HUES48 (cell line): ENCODE data around the gene NTMT1.

Source experiments
- H3K27ac ChIP-seq: one replicate; pipeline ENCODE4 v1.7.0; 2013; ENCODE audit warnings: low read depth, low read length, inconsistent platforms
- H3K27me3 ChIP-seq: 2 replicates; pipeline ENCODE4 v1.6.1; 2013; ENCODE audit warnings: mild to moderate bottlenecking, low read length; ENCODE audit not compliant: control insufficient read depth, insufficient read depth
- H3K36me3 ChIP-seq: 2 replicates; pipeline ENCODE4 v1.6.1; 2013; ENCODE audit warnings: low read length; ENCODE audit not compliant: control insufficient read depth, insufficient read depth
- H3K4me1 ChIP-seq: 2 replicates; pipeline ENCODE4 v1.6.1; 2013; ENCODE audit warnings: mild to moderate bottlenecking, low read length; ENCODE audit not compliant: control insufficient read depth, insufficient read depth
- H3K4me3 ChIP-seq: 2 replicates; pipeline ENCODE4 v1.5.1; 2013; ENCODE audit warnings: mild to moderate bottlenecking, low read depth, low read length
- H3K9ac ChIP-seq: 2 replicates; pipeline ENCODE4 v1.6.1; 2013; ENCODE audit warnings: mild to moderate bottlenecking, low read depth, low read length, moderate library complexity
- H3K9me3 ChIP-seq: 2 replicates; pipeline ENCODE4 v1.6.1; 2013; ENCODE audit warnings: low read length; ENCODE audit not compliant: control insufficient read depth, insufficient read depth

The NTMT1 gene, protein sequence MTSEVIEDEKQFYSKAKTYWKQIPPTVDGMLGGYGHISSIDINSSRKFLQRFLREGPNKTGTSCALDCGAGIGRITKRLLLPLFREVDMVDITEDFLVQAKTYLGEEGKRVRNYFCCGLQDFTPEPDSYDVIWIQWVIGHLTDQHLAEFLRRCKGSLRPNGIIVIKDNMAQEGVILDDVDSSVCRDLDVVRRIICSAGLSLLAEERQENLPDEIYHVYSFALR

DNA sequence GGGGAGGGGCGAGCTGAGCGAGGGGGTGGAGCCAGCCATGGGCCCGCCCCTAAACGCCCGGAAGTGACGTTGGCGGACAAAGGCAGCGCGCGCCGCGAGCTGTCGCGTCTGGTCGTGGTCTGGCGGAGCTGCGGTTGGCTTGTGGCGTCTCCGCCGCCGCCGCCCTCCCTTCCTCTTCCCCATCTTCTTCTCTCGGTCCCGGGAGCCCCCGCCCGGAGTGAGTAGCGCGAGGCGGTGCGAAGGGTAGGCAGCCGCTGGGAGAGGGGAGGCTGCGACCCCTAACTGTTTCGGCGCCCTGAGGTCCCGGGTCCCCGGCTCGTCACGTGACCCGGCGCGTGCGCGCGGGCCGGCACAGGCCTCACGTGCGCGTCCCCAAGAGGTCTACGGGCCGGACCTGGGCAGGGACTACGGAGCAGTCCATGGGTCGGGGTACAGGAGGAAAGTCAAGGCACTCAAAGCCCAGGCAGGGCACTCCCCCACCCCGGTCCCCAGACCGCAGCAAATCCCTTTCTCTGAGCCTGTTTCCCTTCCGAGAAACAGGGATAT lies at the start of gene NTMT1:
TSS of gene NTMT1 (plus strand) at position 85 of the 546 bp plus-strand sequence. CDS start 6,541 bp downstream, outside the sequence.
- peak within 1 kb of the TSS; percentile 94 for H3K9ac ChIP-seq
- H3K4me1 ChIP-seq: peaks cover 13% of the 10 kb centered on the region; the same call in 1 of the 2 replicates
- peak within 1 kb of the TSS; percentile 93 for H3K27ac ChIP-seq
- H3K9me3 ChIP-seq: no peaks in the 10 kb centered on the region
- peaks cover 20% of the 10 kb centered on the region; the same call in 1 of the 2 replicates for H3K36me3 ChIP-seq
- peaks cover 9% of the 10 kb centered on the region for H3K27me3 ChIP-seq
- peak within 1 kb of the TSS; percentile 90 for H3K4me3 ChIP-seq

DNA sequence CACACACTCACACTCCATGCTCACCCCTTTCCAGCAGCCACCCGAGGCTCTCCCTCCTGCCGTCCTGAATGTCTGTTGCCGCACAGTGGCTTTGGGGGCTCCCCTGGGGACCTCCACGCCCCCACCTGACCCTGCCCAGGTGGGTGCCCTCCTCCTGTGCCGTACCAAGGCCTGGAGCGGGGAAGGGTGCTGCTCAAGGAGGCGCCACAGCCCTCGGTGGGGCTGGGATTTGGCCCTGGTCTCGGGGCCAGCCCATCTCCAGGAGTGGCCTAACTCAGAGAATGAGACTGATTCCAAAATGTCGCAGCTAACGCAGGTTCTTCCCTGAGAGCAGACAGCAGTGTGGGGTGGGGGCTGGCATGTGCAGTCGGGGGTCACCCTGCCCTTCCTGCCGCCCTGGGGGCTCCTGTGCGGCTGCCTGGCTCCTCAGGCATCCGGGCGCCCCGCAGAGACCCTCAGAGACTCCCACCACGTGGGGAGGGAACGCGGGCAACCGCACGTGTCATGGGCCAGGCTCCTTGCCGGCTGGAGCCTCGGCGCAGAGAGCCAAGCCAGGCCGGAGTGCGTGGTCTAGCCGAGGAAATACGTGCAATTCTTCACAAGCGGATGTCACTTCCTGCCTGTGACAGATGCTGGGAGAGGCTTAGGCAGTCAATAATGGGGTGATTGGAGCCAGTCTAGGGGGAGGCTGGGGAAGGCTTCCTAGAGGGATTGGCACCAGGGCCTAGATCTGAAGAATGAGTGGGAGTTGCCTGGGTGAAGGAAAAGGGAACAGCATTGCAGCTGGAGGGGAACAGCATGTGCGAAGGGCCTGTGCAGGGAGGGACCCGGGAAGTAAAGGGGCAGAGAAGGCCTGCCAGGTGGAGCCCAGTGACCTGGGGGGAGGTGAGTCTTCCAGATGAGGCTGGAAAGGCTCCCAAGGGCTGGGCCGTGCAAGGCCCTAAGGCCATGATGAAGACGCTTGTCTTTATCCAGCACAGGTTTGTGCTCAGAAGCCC lies 49.1 kb upstream of the NTMT1 start:
- Histone ChIP-seq H3K27me3 (no peaks in the 10 kb centered on the region), H3K4me3 (no peak overlapping the region), H3K9ac (no peak overlapping the region), H3K36me3 (no peaks in the 10 kb centered on the region), H3K27ac (no peak overlapping the region), H3K9me3 (no peaks in the 10 kb centered on the region), H3K4me1 (no peaks in the 10 kb centered on the region)

- H3K27me3 ChIP-seq: no peaks in the 10 kb centered on the region
- H3K4me1 ChIP-seq: peaks cover 2% of the 10 kb centered on the region; the same call in 1 of the 2 replicates
- H3K9me3 ChIP-seq: no peaks in the 10 kb centered on the region
- H3K9ac ChIP-seq: no peak overlapping the region
- H3K4me3 ChIP-seq: no peak overlapping the region
- H3K27ac ChIP-seq: no peak overlapping the region
- H3K36me3 ChIP-seq: no peaks in the 10 kb centered on the region
These were observed 46.7 kb upstream of the NTMT1 start for GRCh38 chr9:129579294-129579693.

DNA sequence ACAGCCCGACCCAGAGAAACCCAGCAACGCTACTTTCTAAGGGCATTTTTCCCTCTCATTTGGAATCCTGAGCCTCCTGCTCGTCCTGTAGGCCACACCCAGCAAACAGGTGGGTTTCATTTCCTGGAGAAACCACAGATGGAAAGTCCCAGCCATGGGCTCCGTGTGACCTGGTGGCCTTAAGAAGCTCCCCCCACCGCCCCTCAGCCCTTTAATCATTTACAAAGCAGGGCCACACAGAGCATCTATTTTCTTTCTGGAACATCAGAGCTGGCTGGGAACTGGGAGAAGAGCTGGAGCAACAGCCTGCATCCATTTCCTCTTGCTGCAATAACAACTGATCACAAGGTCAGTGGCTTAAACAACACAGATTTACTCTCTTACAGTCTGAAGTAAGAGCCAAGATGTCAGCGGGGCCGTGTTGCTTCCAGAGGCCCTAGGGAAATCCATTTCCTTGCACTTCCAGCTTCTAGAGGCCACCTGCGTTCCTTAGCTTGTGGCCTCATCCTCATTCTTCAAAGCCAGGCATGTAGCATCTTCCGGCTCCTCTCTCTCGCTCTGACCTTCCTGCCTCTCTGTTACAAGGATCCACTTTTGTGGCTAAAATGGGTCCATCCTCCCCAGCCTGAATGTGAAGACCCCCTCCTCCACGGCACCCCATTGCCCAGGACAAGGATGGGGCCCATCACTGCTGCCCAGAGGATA lies 45.6 kb upstream of the NTMT1 start:
- no peak overlapping the region for H3K9ac ChIP-seq

GRCh38 chr9:129581505-129582189 lies 44.3 kb upstream of the NTMT1 start:
- Histone ChIP-seq H3K9ac (no peak overlapping the region), H3K9me3 (no peaks in the 10 kb centered on the region), H3K4me3 (no peak overlapping the region), H3K4me1 (peaks cover 3% of the 10 kb centered on the region; the same call in 1 of the 2 replicates), H3K36me3 (no peaks in the 10 kb centered on the region), H3K27me3 (no peaks in the 10 kb centered on the region), H3K27ac (no peak overlapping the region)

More for the DNA sequence above, 45.6 kb upstream of the NTMT1 start:
- Histone ChIP-seq H3K27me3 (no peaks in the 10 kb centered on the region), H3K27ac (no peak overlapping the region), H3K4me3 (no peak overlapping the region), H3K36me3 (no peaks in the 10 kb centered on the region), H3K4me1 (peaks cover 3% of the 10 kb centered on the region; the same call in 1 of the 2 replicates), H3K9me3 (no peaks in the 10 kb centered on the region)

DNA sequence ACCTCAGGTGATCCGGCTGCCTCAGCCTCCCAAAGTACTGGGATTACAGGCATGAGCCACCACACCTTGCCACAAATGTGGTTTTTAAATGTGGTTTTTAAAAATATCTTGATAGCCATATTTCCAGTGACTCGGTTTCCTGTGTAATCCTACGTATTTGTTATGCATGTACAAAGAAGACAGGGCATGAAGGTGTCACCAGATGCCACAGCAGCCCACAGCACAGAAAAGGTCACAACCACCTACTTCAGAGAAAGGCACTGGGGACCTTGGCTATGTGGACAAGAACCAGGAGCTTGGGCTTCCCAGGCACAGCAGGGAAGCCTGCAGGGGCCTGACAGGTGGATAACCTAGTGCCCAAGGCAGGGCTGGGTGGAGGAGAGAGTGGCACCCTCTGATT lies 43.1 kb upstream of the NTMT1 start:
- Histone ChIP-seq H3K27ac (no peak overlapping the region), H3K9me3 (no peaks in the 10 kb centered on the region), H3K36me3 (no peaks in the 10 kb centered on the region), H3K9ac (no peak overlapping the region), H3K27me3 (no peaks in the 10 kb centered on the region), H3K4me1 (peaks cover 3% of the 10 kb centered on the region; the same call in 1 of the 2 replicates), H3K4me3 (no peak overlapping the region)

- H3K27ac ChIP-seq: no peak overlapping the region
- H3K9ac ChIP-seq: no peak overlapping the region
These were observed 42.5 kb upstream of the NTMT1 start for GRCh38 chr9:129583308-129584038.

GRCh38 chr9:129584136-129584535 lies 41.8 kb upstream of the NTMT1 start:
- Histone ChIP-seq H3K9me3 (no peaks in the 10 kb centered on the region), H3K9ac (no peak overlapping the region), H3K27ac (no peak overlapping the region), H3K27me3 (no peaks in the 10 kb centered on the region; the same call in 1 of the 2 replicates), H3K36me3 (no peaks in the 10 kb centered on the region), H3K4me3 (no peak overlapping the region), H3K4me1 (peaks cover 3% of the 10 kb centered on the region; the same call in 1 of the 2 replicates)

More at GRCh38 chr9:129583308-129584038, 42.5 kb upstream of the NTMT1 start:
- Histone ChIP-seq H3K4me1 (peaks cover 3% of the 10 kb centered on the region; the same call in 1 of the 2 replicates), H3K36me3 (no peaks in the 10 kb centered on the region), H3K4me3 (no peak overlapping the region), H3K9me3 (no peaks in the 10 kb centered on the region), H3K27me3 (no peaks in the 10 kb centered on the region; the same call in 1 of the 2 replicates)

DNA sequence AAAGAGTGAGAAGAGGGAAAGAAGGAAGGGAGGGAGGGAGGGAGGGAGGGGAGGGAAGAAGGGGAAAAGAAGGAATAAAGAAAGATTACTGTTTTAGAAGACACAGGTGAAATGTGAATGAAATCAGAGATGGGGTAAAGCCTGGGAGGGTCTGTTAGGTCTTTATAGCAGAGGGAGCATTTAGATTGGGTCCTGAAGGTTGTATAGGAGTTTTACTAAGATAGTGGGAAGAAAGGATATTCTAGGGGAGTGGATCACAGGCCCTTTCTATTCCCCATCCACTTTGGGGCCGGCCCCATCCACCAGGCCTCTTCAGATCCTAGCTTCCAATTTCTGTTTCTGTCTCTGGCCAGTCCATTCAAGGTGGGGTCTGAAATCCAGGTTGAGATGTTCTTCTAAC lies 40.6 kb upstream of the NTMT1 start:
- Histone ChIP-seq H3K27me3 (peaks cover 6% of the 10 kb centered on the region), H3K9me3 (no peaks in the 10 kb centered on the region), H3K27ac (no peak overlapping the region), H3K9ac (no peak overlapping the region), H3K36me3 (no peaks in the 10 kb centered on the region), H3K4me3 (no peak overlapping the region), H3K4me1 (peaks cover 3% of the 10 kb centered on the region; the same call in 1 of the 2 replicates)
